ENCODE data around the gene ANTXR1.

DNA sequence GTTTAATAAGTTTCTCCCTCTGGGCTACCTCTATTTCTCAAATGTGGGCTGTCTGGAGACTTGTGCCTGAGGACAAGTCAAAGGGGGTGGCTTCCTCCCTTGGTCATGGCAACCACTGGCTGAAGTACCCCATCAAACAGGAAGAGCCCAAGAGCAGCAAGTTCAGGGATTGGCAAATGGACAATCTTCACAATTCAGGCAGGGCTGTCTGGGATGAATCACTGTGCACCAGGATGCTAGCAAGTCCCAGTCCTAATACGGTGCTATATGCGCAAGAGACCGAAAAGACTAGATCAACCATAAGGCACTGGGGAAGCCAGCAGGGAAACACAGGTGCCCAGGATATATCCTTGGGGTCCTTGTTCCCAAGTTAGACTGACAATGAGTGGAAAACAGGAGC is 75.5 kb downstream of the ANTXR1 start:
- TF ChIP-seq, protein P1, sequence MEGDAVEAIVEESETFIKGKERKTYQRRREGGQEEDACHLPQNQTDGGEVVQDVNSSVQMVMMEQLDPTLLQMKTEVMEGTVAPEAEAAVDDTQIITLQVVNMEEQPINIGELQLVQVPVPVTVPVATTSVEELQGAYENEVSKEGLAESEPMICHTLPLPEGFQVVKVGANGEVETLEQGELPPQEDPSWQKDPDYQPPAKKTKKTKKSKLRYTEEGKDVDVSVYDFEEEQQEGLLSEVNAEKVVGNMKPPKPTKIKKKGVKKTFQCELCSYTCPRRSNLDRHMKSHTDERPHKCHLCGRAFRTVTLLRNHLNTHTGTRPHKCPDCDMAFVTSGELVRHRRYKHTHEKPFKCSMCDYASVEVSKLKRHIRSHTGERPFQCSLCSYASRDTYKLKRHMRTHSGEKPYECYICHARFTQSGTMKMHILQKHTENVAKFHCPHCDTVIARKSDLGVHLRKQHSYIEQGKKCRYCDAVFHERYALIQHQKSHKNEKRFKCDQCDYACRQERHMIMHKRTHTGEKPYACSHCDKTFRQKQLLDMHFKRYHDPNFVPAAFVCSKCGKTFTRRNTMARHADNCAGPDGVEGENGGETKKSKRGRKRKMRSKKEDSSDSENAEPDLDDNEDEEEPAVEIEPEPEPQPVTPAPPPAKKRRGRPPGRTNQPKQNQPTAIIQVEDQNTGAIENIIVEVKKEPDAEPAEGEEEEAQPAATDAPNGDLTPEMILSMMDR (IDR thresholded peaks at IDR 0.05; ENCODE audit: low read depth, low read length): no peak
- TF ChIP-seq EZH2phosphoT487 (IDR thresholded peaks at IDR 0.05; ENCODE audit: low read depth): no peak
